ENCODE results near the gene CACUL1. TPM values are rescaled to one million over a fixed set of nuclear protein-coding genes. Genes with fewer than 3 reads are reported as not detected.

CACUL1 gene
- total and polyA plus RNA-seq, 4 donors, result 3.9 to 15.8 (median 13.1) TPM

DNA sequence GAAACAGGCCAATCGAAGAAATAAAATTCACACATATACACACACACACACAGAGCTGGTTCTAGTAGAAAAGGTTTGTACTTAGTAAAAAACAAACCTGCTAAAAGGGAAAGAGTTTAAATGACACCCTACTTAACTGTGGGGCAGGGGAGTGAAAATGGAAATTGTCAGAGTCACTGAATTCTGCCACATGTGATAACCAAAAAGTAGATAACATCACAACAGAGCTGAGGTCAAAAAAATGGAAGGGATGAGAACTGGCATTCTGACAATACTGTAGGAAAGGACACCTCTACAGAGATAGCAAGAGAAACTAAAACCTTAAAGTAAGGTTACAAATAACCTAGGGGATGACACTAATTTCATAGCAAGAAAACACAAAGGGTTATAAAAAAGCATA lies 74.6 kb downstream of the CACUL1 start:
- Histone ChIP-seq H3K9ac (ENCODE audit: low read depth in 1 of 2, low read length in 2 of 2) (no peak overlapping the region), H3K27ac (ENCODE audit: low read depth in 1 of 2, low read length in 2 of 2) (no peak overlapping the region), H3K36me3 (ENCODE audit: control insufficient read depth in 4 of 4, insufficient read depth in 3 of 4, low read depth in 1 of 4, low read length in 3 of 4) (peaks cover 2 to 21% (median 11%) of the 10 kb centered on the region in 4 donors), H3K4me1 (ENCODE audit: control insufficient read depth in 4 of 4, insufficient read depth in 4 of 4, low read length in 3 of 4) (no peaks in the 10 kb centered on the region), H3K9me3 (ENCODE audit: control insufficient read depth in 4 of 4, low read length in 3 of 4) (no peaks in the 10 kb centered on the region), H3K4me3 (ENCODE audit: low read depth in 1 of 3, low read length in 3 of 3) (no peak overlapping the region), H3K27me3 (ENCODE audit: control insufficient read depth in 4 of 4, insufficient read depth in 4 of 4, low read length in 3 of 4) (no peaks in the 10 kb centered on the region)
- WGBS, result 97% methylated on average over 1 of the region's 1 CpG
- TF ChIP-seq EGR1 (IDR thresholded peaks at IDR 0.05; ENCODE audit: low read depth in 2 of 2), result no peak
- TF ChIP-seq GABPA (IDR thresholded peaks at IDR 0.05 in 1 of 2, conservative IDR thresholded peaks at IDR 0.05 in 1 of 2), result no peak
- no peak for TF ChIP-seq JUND (IDR thresholded peaks at IDR 0.05)
- TF ChIP-seq, protein P1, sequence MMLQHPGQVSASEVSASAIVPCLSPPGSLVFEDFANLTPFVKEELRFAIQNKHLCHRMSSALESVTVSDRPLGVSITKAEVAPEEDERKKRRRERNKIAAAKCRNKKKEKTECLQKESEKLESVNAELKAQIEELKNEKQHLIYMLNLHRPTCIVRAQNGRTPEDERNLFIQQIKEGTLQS (IDR thresholded peaks at IDR 0.05), result no peak
- TF ChIP-seq YY1 (IDR thresholded peaks at IDR 0.05), result no peak
- TF ChIP-seq, protein P2, sequence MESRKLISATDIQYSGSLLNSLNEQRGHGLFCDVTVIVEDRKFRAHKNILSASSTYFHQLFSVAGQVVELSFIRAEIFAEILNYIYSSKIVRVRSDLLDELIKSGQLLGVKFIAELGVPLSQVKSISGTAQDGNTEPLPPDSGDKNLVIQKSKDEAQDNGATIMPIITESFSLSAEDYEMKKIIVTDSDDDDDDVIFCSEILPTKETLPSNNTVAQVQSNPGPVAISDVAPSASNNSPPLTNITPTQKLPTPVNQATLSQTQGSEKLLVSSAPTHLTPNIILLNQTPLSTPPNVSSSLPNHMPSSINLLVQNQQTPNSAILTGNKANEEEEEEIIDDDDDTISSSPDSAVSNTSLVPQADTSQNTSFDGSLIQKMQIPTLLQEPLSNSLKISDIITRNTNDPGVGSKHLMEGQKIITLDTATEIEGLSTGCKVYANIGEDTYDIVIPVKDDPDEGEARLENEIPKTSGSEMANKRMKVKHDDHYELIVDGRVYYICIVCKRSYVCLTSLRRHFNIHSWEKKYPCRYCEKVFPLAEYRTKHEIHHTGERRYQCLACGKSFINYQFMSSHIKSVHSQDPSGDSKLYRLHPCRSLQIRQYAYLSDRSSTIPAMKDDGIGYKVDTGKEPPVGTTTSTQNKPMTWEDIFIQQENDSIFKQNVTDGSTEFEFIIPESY (IDR thresholded peaks at IDR 0.05), result no peak
- TF ChIP-seq TAF1 (conservative IDR thresholded peaks at IDR 0.05), result no peak
- no peak for TF ChIP-seq HNF4G (IDR thresholded peaks at IDR 0.05)
- TF ChIP-seq SP1 (IDR thresholded peaks at IDR 0.05), result no peak
- TF ChIP-seq, protein P3, sequence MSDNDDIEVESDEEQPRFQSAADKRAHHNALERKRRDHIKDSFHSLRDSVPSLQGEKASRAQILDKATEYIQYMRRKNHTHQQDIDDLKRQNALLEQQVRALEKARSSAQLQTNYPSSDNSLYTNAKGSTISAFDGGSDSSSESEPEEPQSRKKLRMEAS (IDR thresholded peaks at IDR 0.05), result no peak
- TF ChIP-seq NR2F2 (IDR thresholded peaks at IDR 0.05), result no peak
- no peak for TF ChIP-seq HNF4A (conservative IDR thresholded peaks at IDR 0.05)
- TF ChIP-seq RAD21 (IDR thresholded peaks at IDR 0.05), result no peak
- no peak for TF ChIP-seq FOXA2 (IDR thresholded peaks at IDR 0.05)
- TF ChIP-seq, protein P4, sequence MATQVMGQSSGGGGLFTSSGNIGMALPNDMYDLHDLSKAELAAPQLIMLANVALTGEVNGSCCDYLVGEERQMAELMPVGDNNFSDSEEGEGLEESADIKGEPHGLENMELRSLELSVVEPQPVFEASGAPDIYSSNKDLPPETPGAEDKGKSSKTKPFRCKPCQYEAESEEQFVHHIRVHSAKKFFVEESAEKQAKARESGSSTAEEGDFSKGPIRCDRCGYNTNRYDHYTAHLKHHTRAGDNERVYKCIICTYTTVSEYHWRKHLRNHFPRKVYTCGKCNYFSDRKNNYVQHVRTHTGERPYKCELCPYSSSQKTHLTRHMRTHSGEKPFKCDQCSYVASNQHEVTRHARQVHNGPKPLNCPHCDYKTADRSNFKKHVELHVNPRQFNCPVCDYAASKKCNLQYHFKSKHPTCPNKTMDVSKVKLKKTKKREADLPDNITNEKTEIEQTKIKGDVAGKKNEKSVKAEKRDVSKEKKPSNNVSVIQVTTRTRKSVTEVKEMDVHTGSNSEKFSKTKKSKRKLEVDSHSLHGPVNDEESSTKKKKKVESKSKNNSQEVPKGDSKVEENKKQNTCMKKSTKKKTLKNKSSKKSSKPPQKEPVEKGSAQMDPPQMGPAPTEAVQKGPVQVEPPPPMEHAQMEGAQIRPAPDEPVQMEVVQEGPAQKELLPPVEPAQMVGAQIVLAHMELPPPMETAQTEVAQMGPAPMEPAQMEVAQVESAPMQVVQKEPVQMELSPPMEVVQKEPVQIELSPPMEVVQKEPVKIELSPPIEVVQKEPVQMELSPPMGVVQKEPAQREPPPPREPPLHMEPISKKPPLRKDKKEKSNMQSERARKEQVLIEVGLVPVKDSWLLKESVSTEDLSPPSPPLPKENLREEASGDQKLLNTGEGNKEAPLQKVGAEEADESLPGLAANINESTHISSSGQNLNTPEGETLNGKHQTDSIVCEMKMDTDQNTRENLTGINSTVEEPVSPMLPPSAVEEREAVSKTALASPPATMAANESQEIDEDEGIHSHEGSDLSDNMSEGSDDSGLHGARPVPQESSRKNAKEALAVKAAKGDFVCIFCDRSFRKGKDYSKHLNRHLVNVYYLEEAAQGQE (IDR thresholded peaks at IDR 0.05), result no peak
- TF ChIP-seq, protein P5, sequence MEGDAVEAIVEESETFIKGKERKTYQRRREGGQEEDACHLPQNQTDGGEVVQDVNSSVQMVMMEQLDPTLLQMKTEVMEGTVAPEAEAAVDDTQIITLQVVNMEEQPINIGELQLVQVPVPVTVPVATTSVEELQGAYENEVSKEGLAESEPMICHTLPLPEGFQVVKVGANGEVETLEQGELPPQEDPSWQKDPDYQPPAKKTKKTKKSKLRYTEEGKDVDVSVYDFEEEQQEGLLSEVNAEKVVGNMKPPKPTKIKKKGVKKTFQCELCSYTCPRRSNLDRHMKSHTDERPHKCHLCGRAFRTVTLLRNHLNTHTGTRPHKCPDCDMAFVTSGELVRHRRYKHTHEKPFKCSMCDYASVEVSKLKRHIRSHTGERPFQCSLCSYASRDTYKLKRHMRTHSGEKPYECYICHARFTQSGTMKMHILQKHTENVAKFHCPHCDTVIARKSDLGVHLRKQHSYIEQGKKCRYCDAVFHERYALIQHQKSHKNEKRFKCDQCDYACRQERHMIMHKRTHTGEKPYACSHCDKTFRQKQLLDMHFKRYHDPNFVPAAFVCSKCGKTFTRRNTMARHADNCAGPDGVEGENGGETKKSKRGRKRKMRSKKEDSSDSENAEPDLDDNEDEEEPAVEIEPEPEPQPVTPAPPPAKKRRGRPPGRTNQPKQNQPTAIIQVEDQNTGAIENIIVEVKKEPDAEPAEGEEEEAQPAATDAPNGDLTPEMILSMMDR (IDR thresholded peaks at IDR 0.05; ENCODE audit: low read depth, low read length, missing input control), result no peak
- no peak for TF ChIP-seq FOXA1 (IDR thresholded peaks at IDR 0.05)
- TF ChIP-seq RXRA (IDR thresholded peaks at IDR 0.05), result no peak
- no peak for DNase-seq (ENCODE audit: low spot score)

All from liver (tissue), 9 donors.